ENCODE results near the gene CRLF1. TPM values are rescaled to one million over a fixed set of nuclear protein-coding genes. Genes with fewer than 3 reads are reported as not detected.

The CRLF1 gene
- total RNA-seq, 2 donors from 2014 or later, result 0.84 to 1.6 TPM

- DNase-seq, result peak; percentile 92
- no peaks in the 10 kb centered on the region for H3K9me3 ChIP-seq
- intact Hi-C loops (cut with DNase I), result no loop called here
- TF ChIP-seq CTCF (IDR thresholded peaks at IDR 0.05), result no peak
- H3K27me3 ChIP-seq, result no peaks in the 10 kb centered on the region
- peak overlapping the region; percentile 41 to 47 for H3K9ac ChIP-seq (ENCODE audit: low read depth in 2 of 2, low read length in 2 of 2)
- no peaks in the 10 kb centered on the region for H3K4me1 ChIP-seq
- H3K4me3 ChIP-seq, result peak overlapping the region; percentile 46
- H3K27ac ChIP-seq, result peak overlapping the region; percentile 67
- no peaks in the 10 kb centered on the region for H3K36me3 ChIP-seq
These were observed 62.7 kb downstream of the CRLF1 start for GRCh38 chr19:18543814-18544475.

Other genes starting within 250 kb of the CRLF1 start
- gene GDF15, start 220.6 kb downstream of the CRLF1 start, total RNA-seq, result 100 to 1,000 TPM; 120 to 159 TPM
- gene LRRC25, start 209.2 kb downstream of the CRLF1 start, total RNA-seq, result 1 to 10 TPM; 1.4 to 3.9 TPM
- 10 to 100 TPM; 40.1 to 77.3 TPM for gene SSBP4, start 187.4 kb downstream of the CRLF1 start, total RNA-seq
- gene ISYNA1, start 168.7 kb downstream of the CRLF1 start, total RNA-seq, result 10 to 100 TPM; 17.7 to 25.7 TPM
- gene ELL, start 84.7 kb downstream of the CRLF1 start, total RNA-seq, result 10 to 100 TPM; 16.3 to 18.6 TPM
- 100 to 1,000 TPM; 190 to 200 TPM for gene FKBP8, start 63.2 kb downstream of the CRLF1 start, total RNA-seq
- gene KXD1, start 48.9 kb downstream of the CRLF1 start, total RNA-seq, result 10 to 100 TPM; 66.8 to 80.4 TPM
- gene UBA52, start 34.9 kb downstream of the CRLF1 start, total RNA-seq, result 1,000 to 10,000 TPM in 1 of 2 donors, 100 to 1,000 TPM in 1; 991 to 1,174 TPM
- 10 to 100 TPM; 46.7 to 79.6 TPM for gene REX1BD, start 18.0 kb downstream of the CRLF1 start, total RNA-seq
- 1 to 10 TPM in 1 of 2 donors, under 1 TPM in 1; 0.27 to 1.4 TPM for gene TMEM59L, start 6.1 kb upstream of the CRLF1 start, total RNA-seq
- 10 to 100 TPM in 1 of 2 donors, 1 to 10 TPM in 1; 7.3 to 14.7 TPM for gene KLHL26, start 30.2 kb upstream of the CRLF1 start, total RNA-seq
- gene CRTC1, start 76.9 kb upstream of the CRLF1 start, total RNA-seq, result 10 to 100 TPM in 1 of 2 donors, 1 to 10 TPM in 1; 7.6 to 10.3 TPM
- gene COMP, start 184.5 kb upstream of the CRLF1 start, total RNA-seq, result under 1 TPM in 1 of 2 donors, not detected in 1; 0.13 TPM
- gene UPF1, start 225.2 kb upstream of the CRLF1 start, total RNA-seq, result 100 to 1,000 TPM in 1 of 2 donors, 10 to 100 TPM in 1; 77.5 to 113 TPM

Measured in colonic mucosa (tissue), 4 donors.